Right atrium auricular region (tissue), 2 donors: ENCODE results near the gene TLK2. TPM values are rescaled to one million over a fixed set of nuclear protein-coding genes. Genes with fewer than 3 reads are reported as not detected.
A peak's percentile ranks its signal among the peaks of the same experiment; 100 is the strongest.
"Not testable (repeated sequence)": the region's sequence is repeated elsewhere in the genome, so short reads cannot be mapped to it uniquely, and the experiment has no call there.

Experiments
- DNase-seq: peaks from one replicate; pipeline ENCODE4 v3.0.0-alpha.2; 2019; ENCODE audit warnings: low spot score
- H3K27ac ChIP-seq, 2 donors: fragments of 200-600 bp; sonication (generic); 1 replicate in 1 of 2; 2 replicates in 1 of 2; pipeline ENCODE4 v1.5.1; 2016 to 2019
- H3K27me3 ChIP-seq, 2 donors: fragments of 200-600 bp; sonication (generic); one replicate each; pipeline versions ENCODE4 v1.5.1 to v1.6.0; 2017 to 2019
- H3K36me3 ChIP-seq: fragments of 200-600 bp; sonication (generic); one replicate; pipeline ENCODE4 v1.5.1; 2016
- H3K4me1 ChIP-seq, 2 donors: fragments of 200-600 bp; sonication (generic); one replicate each; pipeline versions ENCODE4 v1.5.1 to v1.6.0; 2017 to 2019
- H3K4me3 ChIP-seq, 2 donors: fragments of 200-600 bp; sonication (generic); 1 replicate in 1 of 2; 2 replicates in 1 of 2; pipeline ENCODE4 v1.5.1; 2017 to 2019; ENCODE audit warnings: mild to moderate bottlenecking in 1 of 2, moderate library complexity in 1 of 2
- H3K9me3 ChIP-seq, 2 donors: fragments of 200-600 bp; sonication (generic); one replicate each; pipeline ENCODE4 v1.5.1; 2019
- total RNA-seq, 2 donors: library from RNA; depleted of rRNA; stranded (reverse); fragments of >200 nt; gene quantifications; one replicate each; pipeline ENCODE4 v1.1.0, GENCODE V29; 2016

The TLK2 gene
- total RNA-seq, 2 donors from 2014 or later = 22.3 to 28.3 TPM

GRCh38 chr17:62470666-62471379 is 7.8 kb upstream of the TLK2 start:
- H3K9me3 ChIP-seq, H3K4me1 ChIP-seq, H3K27me3 ChIP-seq, H3K4me3 ChIP-seq, H3K27ac ChIP-seq, H3K36me3 ChIP-seq: not testable (repeated sequence)
- DNase-seq = peak; percentile 62

GRCh38 chr17:62471380-62471880 is 7.2 kb upstream of the TLK2 start:
- DNase-seq, H3K4me3 ChIP-seq, H3K27me3 ChIP-seq, H3K36me3 ChIP-seq, H3K9me3 ChIP-seq, H3K4me1 ChIP-seq, H3K27ac ChIP-seq: not testable (repeated sequence)

GRCh38 chr17:62473030-62473982 is 5.3 kb upstream of the TLK2 start:
- not testable (repeated sequence) for DNase-seq, H3K27me3 ChIP-seq, H3K27ac ChIP-seq, H3K4me1 ChIP-seq, H3K4me3 ChIP-seq, H3K36me3 ChIP-seq, H3K9me3 ChIP-seq

- H3K9me3 ChIP-seq, DNase-seq, H3K36me3 ChIP-seq, H3K27me3 ChIP-seq: not testable (repeated sequence)
- Histone ChIP-seq H3K27ac (peak overlapping the region; percentile 86 to 96), H3K4me3 (peak overlapping the region in 1 of 2 donors; percentile 81), H3K4me1 (peaks cover 0 to 25% of the 10 kb centered on the region in 2 donors)
Measured at GRCh38 chr17:62477111-62477510, 1.5 kb upstream of the TLK2 start.

GRCh38 chr17:62477718-62478408 is 762 bp upstream of the TLK2 start:
- peak; percentile 58 for DNase-seq
- Histone ChIP-seq H3K27ac (peak overlapping the region; percentile 86 to 96), H3K4me3 (peak overlapping the region; percentile 81 to 95), H3K4me1 (peaks cover 0 to 28% of the 10 kb centered on the region in 2 donors)
- H3K27me3 ChIP-seq, H3K36me3 ChIP-seq, H3K9me3 ChIP-seq: not testable (repeated sequence)

- not testable (repeated sequence) for H3K27me3 ChIP-seq, H3K9me3 ChIP-seq, H3K36me3 ChIP-seq
- Histone ChIP-seq H3K27ac (peak overlapping the region; percentile 86 to 96), H3K4me1 (peaks cover 0 to 31% of the 10 kb centered on the region in 2 donors), H3K4me3 (peak overlapping the region; percentile 81 to 95)
- peak; percentile 32 for DNase-seq
Measured at GRCh38 chr17:62478880-62479638, 434 bp downstream of the TLK2 start.

GRCh38 chr17:62479639-62480258 is 1.1 kb downstream of the TLK2 start:
- peak; percentile 59 for DNase-seq
- not testable (repeated sequence) for H3K27me3 ChIP-seq, H3K9me3 ChIP-seq, H3K36me3 ChIP-seq
- Histone ChIP-seq H3K4me3 (peak overlapping the region; percentile 81 to 95), H3K4me1 (peaks cover 0 to 31% of the 10 kb centered on the region in 2 donors), H3K27ac (peak overlapping the region; percentile 86 to 96)

- not testable (repeated sequence) for DNase-seq, H3K27ac ChIP-seq, H3K27me3 ChIP-seq, H3K4me3 ChIP-seq, H3K9me3 ChIP-seq, H3K36me3 ChIP-seq
- peaks cover 0 to 27% of the 10 kb centered on the region in 2 donors for H3K4me1 ChIP-seq
Measured at GRCh38 chr17:62482553-62482952, 3.9 kb downstream of the TLK2 start.

GRCh38 chr17:62490990-62491389 is 12.4 kb downstream of the TLK2 start:
- H3K4me1 ChIP-seq, DNase-seq, H3K27me3 ChIP-seq, H3K36me3 ChIP-seq, H3K4me3 ChIP-seq, H3K9me3 ChIP-seq, H3K27ac ChIP-seq: not testable (repeated sequence)

GRCh38 chr17:62493049-62493655 is 14.5 kb downstream of the TLK2 start:
- not testable (repeated sequence) for H3K36me3 ChIP-seq, H3K27ac ChIP-seq, H3K4me3 ChIP-seq, H3K4me1 ChIP-seq, H3K9me3 ChIP-seq, H3K27me3 ChIP-seq, DNase-seq

- H3K4me1 ChIP-seq, DNase-seq, H3K27ac ChIP-seq, H3K27me3 ChIP-seq, H3K4me3 ChIP-seq, H3K9me3 ChIP-seq, H3K36me3 ChIP-seq: not testable (repeated sequence)
Measured at GRCh38 chr17:62494073-62494472, 15.4 kb downstream of the TLK2 start.

- DNase-seq, H3K4me1 ChIP-seq, H3K9me3 ChIP-seq, H3K27ac ChIP-seq, H3K36me3 ChIP-seq, H3K27me3 ChIP-seq, H3K4me3 ChIP-seq: not testable (repeated sequence)
Measured at GRCh38 chr17:62496344-62496743, 17.7 kb downstream of the TLK2 start.

GRCh38 chr17:62498796-62499195 is 20.2 kb downstream of the TLK2 start:
- not testable (repeated sequence) for H3K4me3 ChIP-seq, H3K36me3 ChIP-seq, H3K27me3 ChIP-seq, H3K4me1 ChIP-seq, H3K27ac ChIP-seq, H3K9me3 ChIP-seq, DNase-seq
